ENCODE measurements around the gene UGT1A7. TPM values are rescaled to one million over a fixed set of nuclear protein-coding genes. Genes with fewer than 3 reads are reported as not detected.

UGT1A7 gene
- total RNA-seq, 2 experiments from 2014 or later, result not detected

- intact Hi-C loops (cut with DNase I, micrococcal nuclease), result no loop called here
- DNase-seq (peak in 2 of 14 experiments; percentile 4 to 19), ATAC-seq (ENCODE audit: poor library complexity) (no peak)
- no peak for TF ChIP-seq CTCF (IDR thresholded peaks at IDR 0.05)
- Histone ChIP-seq H3K27me3 (ENCODE audit: control insufficient read depth in 1 of 2, insufficient read depth in 2 of 2, low read length in 2 of 2) (no peaks in the 10 kb centered on the region), H3K4me3 (ENCODE audit: low read length) (no peak overlapping the region), H3K9me3 (ENCODE audit: control insufficient read depth in 1 of 2, insufficient read depth in 1 of 2, low read length in 2 of 2) (no peaks in the 10 kb centered on the region), H3K27ac (ENCODE audit: low read depth in 1 of 2, low read length in 2 of 2) (no peak overlapping the region), H3K4me1 (ENCODE audit: insufficient read depth, low read length) (no peaks in the 10 kb centered on the region), H3K36me3 (ENCODE audit: insufficient read depth, low read length) (no peaks in the 10 kb centered on the region)
- H3K4me3 Mint-ChIP-seq, result no peak overlapping the region
- H3K27ac Mint-ChIP-seq, result no peak overlapping the region
- H3K9me3 Mint-ChIP-seq, result peaks cover 4% of the 10 kb centered on the region
- H3K36me3 Mint-ChIP-seq (ENCODE audit: low read depth), result no peaks in the 10 kb centered on the region
- CTCF ChIA-PET, result no interaction called here
- POLR2A ChIA-PET, result no interaction called here
- H3K27me3 Mint-ChIP-seq, result no peaks in the 10 kb centered on the region
- H3K4me1 Mint-ChIP-seq (ENCODE audit: low read depth), result no peaks in the 10 kb centered on the region
Measured at GRCh38 chr2:233795735-233796171, 114.1 kb downstream of the UGT1A7 start.

GRCh38 chr2:233796254-233796653 is 114.6 kb downstream of the UGT1A7 start:
- POLR2A ChIA-PET, result no interaction called here
- H3K36me3 ChIP-seq (ENCODE audit: insufficient read depth, low read length), result no peaks in the 10 kb centered on the region
- CTCF ChIA-PET, result no interaction called here
- no peaks in the 10 kb centered on the region for H3K4me1 ChIP-seq (ENCODE audit: insufficient read depth, low read length)
- DNase-seq (no peak), ATAC-seq (ENCODE audit: poor library complexity) (no peak)
- H3K27me3 ChIP-seq (ENCODE audit: control insufficient read depth in 1 of 2, insufficient read depth in 2 of 2, low read length in 2 of 2), result no peaks in the 10 kb centered on the region
- H3K4me3 Mint-ChIP-seq, result no peak overlapping the region
- no peak overlapping the region for H3K4me3 ChIP-seq (ENCODE audit: low read length)
- intact Hi-C loops (cut with DNase I, micrococcal nuclease), result no loop called here
- H3K36me3 Mint-ChIP-seq (ENCODE audit: low read depth), result no peaks in the 10 kb centered on the region
- H3K27me3 Mint-ChIP-seq, result no peaks in the 10 kb centered on the region
- no peaks in the 10 kb centered on the region for H3K9me3 ChIP-seq (ENCODE audit: control insufficient read depth in 1 of 2, insufficient read depth in 1 of 2, low read length in 2 of 2)
- no peak overlapping the region for H3K27ac Mint-ChIP-seq
- no peak for TF ChIP-seq CTCF (IDR thresholded peaks at IDR 0.05)
- H3K9me3 Mint-ChIP-seq, result peaks cover 4% of the 10 kb centered on the region
- no peaks in the 10 kb centered on the region for H3K4me1 Mint-ChIP-seq (ENCODE audit: low read depth)
- H3K27ac ChIP-seq (ENCODE audit: low read depth in 1 of 2, low read length in 2 of 2), result no peak overlapping the region

- Mint-ChIP-seq H3K36me3 (ENCODE audit: low read depth) (no peaks in the 10 kb centered on the region), H3K9me3 (peaks cover 4% of the 10 kb centered on the region), H3K27me3 (peaks cover 7% of the 10 kb centered on the region), H3K4me1 (ENCODE audit: low read depth) (no peaks in the 10 kb centered on the region), H3K27ac (no peak overlapping the region), H3K4me3 (no peak overlapping the region)
- no peak for TF ChIP-seq CTCF (IDR thresholded peaks at IDR 0.05)
- no peaks in the 10 kb centered on the region for H3K36me3 ChIP-seq (ENCODE audit: insufficient read depth, low read length)
- H3K4me3 ChIP-seq (ENCODE audit: low read length), result no peak overlapping the region
- ATAC-seq (ENCODE audit: poor library complexity) (no peak), DNase-seq (no peak)
- H3K27ac ChIP-seq (ENCODE audit: low read depth in 1 of 2, low read length in 2 of 2), result no peak overlapping the region
- intact Hi-C loops (cut with DNase I, micrococcal nuclease), result no loop called here
- H3K27me3 ChIP-seq (ENCODE audit: control insufficient read depth in 1 of 2, insufficient read depth in 2 of 2, low read length in 2 of 2), result peaks cover 0 to 3% of the 10 kb centered on the region in 2 experiments
- ChIA-PET POLR2A (no interaction called here), CTCF (no interaction called here)
- no peaks in the 10 kb centered on the region for H3K4me1 ChIP-seq (ENCODE audit: insufficient read depth, low read length)
- H3K9me3 ChIP-seq (ENCODE audit: control insufficient read depth in 1 of 2, insufficient read depth in 1 of 2, low read length in 2 of 2), result no peaks in the 10 kb centered on the region
Measured at GRCh38 chr2:233798335-233799086, 116.8 kb downstream of the UGT1A7 start.
